ENCODE results near the gene MRPS27. TPM values are rescaled to one million over a fixed set of nuclear protein-coding genes. Genes with fewer than 3 reads are reported as not detected.
"Not testable (repeated sequence)": the region's sequence is repeated elsewhere in the genome, so short reads cannot be mapped to it uniquely, and the experiment has no call there.

MRPS27 gene
- total RNA-seq, 4 donors from 2014 or later: 45.9 to 214 (median 68.6) TPM

DNA sequence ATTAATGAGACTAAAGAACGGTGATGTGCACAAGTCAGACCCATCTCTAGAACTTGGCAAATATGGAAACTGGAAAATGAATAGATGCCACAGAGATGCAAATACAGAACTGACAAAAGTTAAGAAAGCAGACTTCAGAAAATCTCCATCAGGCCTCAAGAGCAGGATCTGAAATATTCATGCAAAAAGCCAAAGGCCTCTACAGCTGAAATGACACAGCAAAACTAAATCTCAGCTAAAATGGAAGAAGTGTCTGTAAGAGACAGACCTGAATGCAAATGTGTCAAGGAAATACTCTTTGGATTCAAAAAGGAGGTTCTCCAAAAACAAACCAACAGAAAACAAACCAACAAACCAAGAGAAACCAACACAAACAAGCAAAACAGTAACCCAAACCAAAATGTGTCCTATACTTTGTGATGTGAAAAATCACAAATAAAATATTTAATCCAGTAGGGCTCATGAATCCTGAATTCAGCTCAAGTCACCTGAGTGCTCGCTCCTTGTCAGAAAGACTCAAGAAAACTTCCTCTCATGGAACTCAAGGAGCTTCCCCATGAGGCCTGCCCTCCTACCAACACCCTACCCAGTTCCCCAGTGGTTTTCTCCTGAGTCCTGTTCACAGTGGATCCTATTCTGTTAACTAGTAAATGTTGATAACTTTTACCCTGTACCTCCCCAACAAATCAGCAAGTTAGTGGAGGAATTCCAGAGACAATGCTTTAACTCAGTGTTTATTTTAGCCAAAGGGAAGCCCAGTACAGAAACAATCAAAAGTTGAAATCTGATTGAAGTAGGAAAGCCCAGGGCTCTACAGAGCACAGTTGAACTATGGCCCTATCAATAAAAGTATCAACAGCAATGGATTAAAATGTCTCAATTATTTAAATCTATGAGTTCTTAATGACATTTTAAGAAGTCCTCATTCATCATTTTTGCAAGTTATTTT lies 14.6 kb downstream of the MRPS27 start:
- no peaks in the 10 kb centered on the region for H3K27me3 ChIP-seq
- H3K4me3 ChIP-seq: no peak overlapping the region
- H3K36me3 ChIP-seq: no peaks in the 10 kb centered on the region
- H3K27ac ChIP-seq: peak overlapping the region; percentile 34 to 88
- intact Hi-C loops (cut with DNase I; ENCODE audit: low total_unique reads): no loop called here
- TF ChIP-seq, protein P1, sequence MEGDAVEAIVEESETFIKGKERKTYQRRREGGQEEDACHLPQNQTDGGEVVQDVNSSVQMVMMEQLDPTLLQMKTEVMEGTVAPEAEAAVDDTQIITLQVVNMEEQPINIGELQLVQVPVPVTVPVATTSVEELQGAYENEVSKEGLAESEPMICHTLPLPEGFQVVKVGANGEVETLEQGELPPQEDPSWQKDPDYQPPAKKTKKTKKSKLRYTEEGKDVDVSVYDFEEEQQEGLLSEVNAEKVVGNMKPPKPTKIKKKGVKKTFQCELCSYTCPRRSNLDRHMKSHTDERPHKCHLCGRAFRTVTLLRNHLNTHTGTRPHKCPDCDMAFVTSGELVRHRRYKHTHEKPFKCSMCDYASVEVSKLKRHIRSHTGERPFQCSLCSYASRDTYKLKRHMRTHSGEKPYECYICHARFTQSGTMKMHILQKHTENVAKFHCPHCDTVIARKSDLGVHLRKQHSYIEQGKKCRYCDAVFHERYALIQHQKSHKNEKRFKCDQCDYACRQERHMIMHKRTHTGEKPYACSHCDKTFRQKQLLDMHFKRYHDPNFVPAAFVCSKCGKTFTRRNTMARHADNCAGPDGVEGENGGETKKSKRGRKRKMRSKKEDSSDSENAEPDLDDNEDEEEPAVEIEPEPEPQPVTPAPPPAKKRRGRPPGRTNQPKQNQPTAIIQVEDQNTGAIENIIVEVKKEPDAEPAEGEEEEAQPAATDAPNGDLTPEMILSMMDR (IDR thresholded peaks at IDR 0.05): no peak
- no peak for TF ChIP-seq POLR2A (IDR thresholded peaks at IDR 0.05)
- no peak for DNase-seq
- no peaks in the 10 kb centered on the region for H3K9me3 ChIP-seq
- no peaks in the 10 kb centered on the region for H3K4me1 ChIP-seq

DNA sequence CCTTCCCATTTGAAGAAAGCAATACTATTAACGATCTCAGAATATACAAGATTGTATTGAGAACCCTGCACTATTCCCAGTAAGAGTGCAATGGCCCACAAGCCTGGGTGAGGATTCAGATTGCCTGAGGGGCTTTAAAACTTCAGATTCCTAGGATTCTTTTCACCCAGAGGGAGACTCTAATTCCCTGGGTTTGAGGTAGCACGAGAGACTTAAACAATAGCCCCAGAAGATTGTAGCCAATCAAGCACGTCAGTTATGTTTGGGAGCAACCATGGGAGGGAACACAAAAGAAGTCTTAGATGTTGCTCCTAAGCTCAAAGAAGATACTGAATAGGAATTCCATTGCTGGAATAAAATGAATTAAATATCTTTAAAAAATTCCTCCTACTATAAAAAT lies 17.9 kb downstream of the MRPS27 start:
- no peak for TF ChIP-seq POLR2A (IDR thresholded peaks at IDR 0.05)
- TF ChIP-seq, protein P1 (IDR thresholded peaks at IDR 0.05): no peak
- no peak overlapping the region for H3K4me3 ChIP-seq
- no peaks in the 10 kb centered on the region for H3K27me3 ChIP-seq
- H3K9me3 ChIP-seq: no peaks in the 10 kb centered on the region
- H3K36me3 ChIP-seq: no peaks in the 10 kb centered on the region
- intact Hi-C loops (cut with DNase I; ENCODE audit: low total_unique reads): no loop called here
- no peak for DNase-seq
- H3K4me1 ChIP-seq: no peaks in the 10 kb centered on the region
- H3K27ac ChIP-seq: no peak overlapping the region

DNA sequence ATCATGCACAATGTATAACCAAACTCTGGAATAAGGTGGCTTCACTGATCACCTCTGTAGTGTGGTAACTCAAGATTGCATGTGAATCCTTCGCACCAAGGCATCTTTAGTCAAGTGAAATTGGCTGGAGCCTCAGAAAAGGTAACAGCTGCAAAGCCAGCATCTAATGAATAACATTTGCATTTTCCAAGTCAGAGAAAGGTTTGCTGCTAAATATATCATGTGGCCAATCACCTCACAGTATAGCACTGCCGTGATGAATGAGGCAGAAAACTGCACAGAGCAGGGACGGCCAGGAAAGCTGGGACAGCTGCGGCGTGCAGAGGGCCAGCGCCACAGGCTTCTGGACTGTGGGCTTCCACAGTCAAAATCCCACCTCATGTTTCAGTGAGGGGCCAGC lies 18.5 kb downstream of the MRPS27 start:
- TF ChIP-seq POLR2A (IDR thresholded peaks at IDR 0.05): no peak
- TF ChIP-seq, protein P1 (IDR thresholded peaks at IDR 0.05): no peak
- Histone ChIP-seq H3K36me3 (no peaks in the 10 kb centered on the region), H3K4me1 (no peaks in the 10 kb centered on the region), H3K9me3 (no peaks in the 10 kb centered on the region), H3K27me3 (no peaks in the 10 kb centered on the region), H3K4me3 (no peak overlapping the region), H3K27ac (no peak overlapping the region)
- intact Hi-C loops (cut with DNase I; ENCODE audit: low total_unique reads): no loop called here
- DNase-seq: no peak

- Histone ChIP-seq H3K4me1 (no peaks in the 10 kb centered on the region), H3K36me3 (no peaks in the 10 kb centered on the region), H3K9me3 (no peaks in the 10 kb centered on the region), H3K27ac (no peak overlapping the region), H3K27me3 (no peaks in the 10 kb centered on the region), H3K4me3 (no peak overlapping the region)
- no peak for TF ChIP-seq POLR2A (IDR thresholded peaks at IDR 0.05)
- TF ChIP-seq, protein P1 (IDR thresholded peaks at IDR 0.05): no peak
- no peak for DNase-seq
- intact Hi-C loops (cut with DNase I; ENCODE audit: low total_unique reads): no loop called here
Measured at GRCh38 chr5:72300590-72301339, 19.3 kb downstream of the MRPS27 start.

GRCh38 chr5:72298711-72299110 lies 21.3 kb downstream of the MRPS27 start:
- intact Hi-C loops (cut with DNase I; ENCODE audit: low total_unique reads): no loop called here
- no peak overlapping the region for H3K4me3 ChIP-seq
- H3K4me1 ChIP-seq: no peaks in the 10 kb centered on the region
- no peak for DNase-seq
- H3K9me3 ChIP-seq: no peaks in the 10 kb centered on the region
- TF ChIP-seq POLR2A (IDR thresholded peaks at IDR 0.05): no peak
- TF ChIP-seq, protein P1 (IDR thresholded peaks at IDR 0.05): no peak
- no peak overlapping the region for H3K27ac ChIP-seq
- H3K27me3 ChIP-seq: no peaks in the 10 kb centered on the region
- no peaks in the 10 kb centered on the region for H3K36me3 ChIP-seq

DNA sequence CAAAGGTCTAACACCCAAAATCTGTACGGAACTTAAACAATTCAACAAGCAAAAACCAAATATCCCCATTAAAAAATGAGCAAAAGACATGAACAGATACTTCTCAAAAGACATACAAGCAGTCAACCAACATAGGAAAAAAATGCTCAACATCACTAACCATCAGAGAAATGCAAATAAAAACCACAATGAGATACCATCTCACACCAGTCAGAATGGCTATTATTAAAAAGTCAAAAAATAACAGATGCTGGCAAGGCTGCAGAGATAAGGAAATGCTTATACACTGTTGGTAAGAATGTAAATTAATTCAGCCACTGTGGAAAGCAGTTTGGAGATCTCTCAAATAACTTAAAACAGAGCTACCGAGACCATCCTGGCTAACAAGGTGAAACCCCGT lies 21.9 kb downstream of the MRPS27 start:
- H3K27me3 ChIP-seq; intact Hi-C loops (cut with DNase I; ENCODE audit: low total_unique reads); DNase-seq: not testable (repeated sequence)

More for the DNA sequence above, 21.9 kb downstream of the MRPS27 start:
- H3K36me3 ChIP-seq, H3K4me3 ChIP-seq, H3K4me1 ChIP-seq, H3K9me3 ChIP-seq, H3K27ac ChIP-seq: not testable (repeated sequence)
